ENCODE results near the gene HIVEP1.
A peak's percentile ranks its signal among the peaks of the same experiment; 100 is the strongest.

HIVEP1 gene

GRCh38 chr6:12012038-12012557, at the start of gene HIVEP1:
Gene HIVEP1, plus strand, starts transcription at chr6:12012312. Its CDS starts 3,317 bp downstream, at chr6:12015629.
- DNase-seq, result no peak

GRCh38 chr6:11963756-11964500, 48.2 kb upstream of the HIVEP1 start:
- DNase-seq, result no peak

- no peak for DNase-seq
These were observed 47.3 kb upstream of the HIVEP1 start for GRCh38 chr6:11964729-11965335.

GRCh38 chr6:11965499-11965898, 46.6 kb upstream of the HIVEP1 start:
- DNase-seq, result no peak

GRCh38 chr6:11968241-11968806, 43.8 kb upstream of the HIVEP1 start:
- DNase-seq, result no peak

- no peak for DNase-seq
These were observed 43.0 kb upstream of the HIVEP1 start for GRCh38 chr6:11969092-11969491.

GRCh38 chr6:11970114-11970513, 42.0 kb upstream of the HIVEP1 start:
- DNase-seq, result no peak

GRCh38 chr6:11971154-11971553, 41.0 kb upstream of the HIVEP1 start:
- no peak for DNase-seq

- DNase-seq, result no peak
These were observed 39.8 kb upstream of the HIVEP1 start for GRCh38 chr6:11972270-11972669.

- DNase-seq, result no peak
These were observed 39.3 kb upstream of the HIVEP1 start for GRCh38 chr6:11972806-11973205.

GRCh38 chr6:11973238-11973637, 38.9 kb upstream of the HIVEP1 start:
- no peak for DNase-seq

GRCh38 chr6:11974089-11974488, 38.0 kb upstream of the HIVEP1 start:
- no peak for DNase-seq

GRCh38 chr6:11975353-11975977, 36.6 kb upstream of the HIVEP1 start:
- DNase-seq, result peak; percentile 29

GRCh38 chr6:11976489-11976888, 35.6 kb upstream of the HIVEP1 start:
- no peak for DNase-seq

GRCh38 chr6:11977193-11977592, 34.9 kb upstream of the HIVEP1 start:
- no peak for DNase-seq

GRCh38 chr6:11977738-11978137, 34.4 kb upstream of the HIVEP1 start:
- no peak for DNase-seq

- no peak for DNase-seq
These were observed 33.7 kb upstream of the HIVEP1 start for GRCh38 chr6:11978169-11978987.

- DNase-seq, result no peak
These were observed 32.2 kb upstream of the HIVEP1 start for GRCh38 chr6:11979866-11980265.

- no peak for DNase-seq
These were observed 28.8 kb upstream of the HIVEP1 start for GRCh38 chr6:11983306-11983705.

- DNase-seq, result no peak
These were observed 24.7 kb upstream of the HIVEP1 start for GRCh38 chr6:11987386-11987785.

GRCh38 chr6:11989386-11989785, 22.7 kb upstream of the HIVEP1 start:
- no peak for DNase-seq

GRCh38 chr6:11992086-11992485, 20.0 kb upstream of the HIVEP1 start:
- no peak for DNase-seq
